ENCODE results near the gene GSG1. TPM values are rescaled to one million over a fixed set of nuclear protein-coding genes. Genes with fewer than 3 reads are reported as not detected.

GSG1 gene
- 1.0 and 2.9 TPM in 2 replicates for polyA plus RNA-seq

GRCh38 chr12:13103391-13104033 lies at the start of gene GSG1:
GSG1 (minus strand) TSS chr12:13103667; CDS start chr12:13103512, 155 bp downstream.

GRCh38 chr12:13044002-13044905 lies 59.2 kb downstream of the GSG1 start, which contains the start of gene FAM234B:
FAM234B (plus strand) TSS chr12:13044381; CDS start chr12:13044404, 23 bp downstream.

Other genes starting within 250 kb of the GSG1 start
- not detected in 2 replicates for gene GPRC5A, start 212.1 kb downstream of the GSG1 start, polyA plus RNA-seq
- not detected in 2 replicates for gene GPRC5D, start 151.5 kb downstream of the GSG1 start, polyA plus RNA-seq
- 18.5 and 20.8 TPM in 2 replicates for gene HEBP1, start 103.4 kb downstream of the GSG1 start, polyA plus RNA-seq
- 68.5 and 76.6 TPM in 2 replicates for gene FAM234B, start 59.3 kb downstream of the GSG1 start, polyA plus RNA-seq
- gene EMP1, start 93.1 kb upstream of the GSG1 start, polyA plus RNA-seq = not detected in 2 replicates

Data from Purkinje cell (primary cell).